HepG2 (cell line): Measurements from ENCODE around the gene RASAL3. TPM values are rescaled to one million over a fixed set of nuclear protein-coding genes. Genes with fewer than 3 reads are reported as not detected.
"Not testable (repeated sequence)": the region's sequence is repeated elsewhere in the genome, so short reads cannot be mapped to it uniquely, and the experiment has no call there.

Source experiments
- BCL6 ChIP-seq: IDR thresholded peaks from 2 replicates; pipeline ENCODE4 v1.6.1; 2016; ENCODE audit warnings: missing genetic modification reagents, missing compliant biosample characterization
- CEBPB ChIP-seq: IDR thresholded peaks from 2 replicates; pipeline ENCODE4 v1.6.1; 2011; ENCODE audit warnings: low read depth, low read length, improper control_type of control experiment, borderline replicate concordance
- FOXO1 ChIP-seq: sonication (generic); formaldehyde crosslinking; IDR thresholded peaks from 2 replicates; pipeline ENCODE4 v1.4.0; 2020; ENCODE audit warnings: missing genetic modification reagents
- GABPB1 ChIP-seq: IDR thresholded peaks from 2 replicates; pipeline ENCODE4 v1.6.1; 2016; ENCODE audit warnings: mild to moderate bottlenecking, missing genetic modification reagents, moderate library complexity, missing compliant biosample characterization
- GATAD2A ChIP-seq: IDR thresholded peaks from 2 replicates; pipeline ENCODE4 v1.6.1; 2016
- HDAC1 ChIP-seq: sonication (generic); formaldehyde crosslinking; IDR thresholded peaks from 2 replicates; pipeline ENCODE4 v1.5.1; 2020; ENCODE audit warnings: mild to moderate bottlenecking, missing genetic modification reagents
- HNF4A ChIP-seq: sonication (generic); formaldehyde crosslinking; IDR thresholded peaks from 2 replicates; pipeline ENCODE4 v1.4.0; 2020; ENCODE audit warnings: missing genetic modification reagents
- HNF4G ChIP-seq, 2 experiments: sonication (generic) in 1 of 2; formaldehyde crosslinking in 1 of 2; IDR thresholded peaks; 2 replicates each; pipeline versions ENCODE4 v1.4.0 to v1.6.1; 2011 to 2020; ENCODE audit warnings: borderline replicate concordance in 2 of 2, low read depth in 2 of 2, mild to moderate bottlenecking in 2 of 2, low read length in 1 of 2, missing genetic modification reagents in 1 of 2, moderate library complexity in 1 of 2
- LCORL ChIP-seq, 2 experiments: fragments of 450-650 bp in 1 of 2; sonication (generic) in 1 of 2; formaldehyde crosslinking in 1 of 2; IDR thresholded peaks; 2 replicates each; pipeline versions ENCODE4 v1.5.0 to v1.6.1; 2017 to 2020; ENCODE audit warnings: antibody characterized with exemption in 1 of 2, missing genetic modification reagents in 1 of 2
- MED1 ChIP-seq: sonication (generic); formaldehyde crosslinking; IDR thresholded peaks from 2 replicates; pipeline ENCODE4 v1.4.0; 2020; ENCODE audit warnings: missing genetic modification reagents
- MIER3 ChIP-seq: IDR thresholded peaks from 2 replicates; pipeline ENCODE4 v1.6.1; 2016; ENCODE audit warnings: missing compliant biosample characterization, borderline replicate concordance
- MNT ChIP-seq: fragments of 450-650 bp; IDR thresholded peaks from 2 replicates; pipeline ENCODE4 v1.6.1; 2016
- NCOA2 ChIP-seq: sonication (generic); formaldehyde crosslinking; IDR thresholded peaks from 2 replicates; pipeline ENCODE4 v1.8.0; 2022; ENCODE audit warnings: inconsistent platforms
- NR2C2 ChIP-seq: sonication (generic); formaldehyde crosslinking; IDR thresholded peaks from 2 replicates; pipeline ENCODE4 v1.4.0; 2020; ENCODE audit warnings: missing genetic modification reagents, mild to moderate bottlenecking, moderate library complexity, borderline replicate concordance
- NR2F6 ChIP-seq, 2 experiments: IDR thresholded peaks; 2 replicates each; pipeline ENCODE4 v1.6.1; 2016; ENCODE audit warnings: antibody characterized with exemption in 1 of 2, mild to moderate bottlenecking in 1 of 2
- RARA ChIP-seq: IDR thresholded peaks from 2 replicates; pipeline ENCODE4 v1.6.1; 2016; ENCODE audit warnings: missing genetic modification reagents, missing compliant biosample characterization
- RXRA ChIP-seq: sonication (generic); formaldehyde crosslinking; IDR thresholded peaks from 2 replicates; pipeline ENCODE4 v1.5.1; 2020; ENCODE audit warnings: missing genetic modification reagents
- SAP130 ChIP-seq: IDR thresholded peaks from 2 replicates; pipeline ENCODE4 v1.6.1; 2016; ENCODE audit warnings: low read depth
- SOX13 ChIP-seq, 3 experiments: fragments of 450-650 bp in 1 of 3; sonication (generic) in 1 of 3; formaldehyde crosslinking in 1 of 3; IDR thresholded peaks in 2 of 3; conservative IDR thresholded peaks in 1 of 3; 2 replicates each; pipeline versions ENCODE4 v1.5.0 to v1.6.1; 2016 to 2020; ENCODE audit warnings: antibody characterized with exemption in 1 of 3, mild to moderate bottlenecking in 1 of 3, missing compliant biosample characterization in 1 of 3, missing genetic modification reagents in 1 of 3, moderate library complexity in 1 of 3
- TBX2 ChIP-seq: sonication (generic); formaldehyde crosslinking; IDR thresholded peaks from 2 replicates; pipeline ENCODE4 v1.5.0; 2020; ENCODE audit warnings: missing genetic modification reagents, mild to moderate bottlenecking, borderline replicate concordance
- TFAP4 ChIP-seq: sonication (generic); IDR thresholded peaks from 2 replicates; pipeline ENCODE4 v1.6.1; 2016; ENCODE audit warnings: low read depth, borderline replicate concordance
- THAP11 ChIP-seq: IDR thresholded peaks from 2 replicates; pipeline ENCODE4 v1.6.1; 2016; ENCODE audit warnings: missing biosample characterization, missing genetic modification reagents
- ZNF362 ChIP-seq: sonication (generic); formaldehyde crosslinking; IDR thresholded peaks from 2 replicates; pipeline ENCODE4 v1.4.0; 2020; ENCODE audit warnings: missing genetic modification reagents, mild to moderate bottlenecking, borderline replicate concordance
- ZNF574 ChIP-seq: sonication (generic); formaldehyde crosslinking; IDR thresholded peaks from 2 replicates; pipeline ENCODE4 v1.4.0; 2020; ENCODE audit warnings: missing genetic modification reagents
- polyA plus RNA-seq, 8 experiments: library from polyadenylated mRNA; depleted of rRNA in 3 of 8; stranded (reverse) in 7 of 8; unstranded in 1 of 8; fragments of >200 nt; fragmentation: Illumina TruSeq in 4 of 8; extraction: Trizol in 4 of 8; gene quantifications; 2 replicates each; pipeline versions ENCODE4 v1.2.1 to v1.2.3, GENCODE V29; 2011 to 2016; ENCODE audit warnings: low read depth in 4 of 8, missing spikeins in 1 of 8, mixed read lengths in 1 of 8; ENCODE audit not compliant: insufficient read depth in 1 of 8
- total RNA-seq, 5 experiments: library from RNA; depleted of rRNA; stranded (reverse); fragments of >200 nt; fragmentation: Illumina TruSeq; extraction: Trizol; gene quantifications; 2 replicates each; pipeline ENCODE4 v1.2.3, GENCODE V29; 2016; ENCODE audit warnings: low read depth in 1 of 5

Gene RASAL3
- total and polyA plus RNA-seq, 2 of the 13 experiments (the other 11 are each of a cell fraction or from before 2014, with no cell fraction given) = not detected

- 0 out of 2 replicates have a peak, but pooled peaks have one; percentile 42 for TF ChIP-seq ZNF574 (CRISPR knock-in tag)
- not testable (repeated sequence) for TF ChIP-seq LCORL (IDR thresholded peaks at IDR 0.05); HNF4G (CRISPR knock-in tag; IDR thresholded peaks at IDR 0.05; ENCODE audit: borderline replicate concordance, low read depth); SOX13 (IDR thresholded peaks at IDR 0.05)
- peak; percentile 61 for TF ChIP-seq LCORL (CRISPR knock-in tag; IDR thresholded peaks at IDR 0.05)
- TF ChIP-seq TFAP4 = peak; percentile 86
- TF ChIP-seq NR2C2 (CRISPR knock-in tag) = peak; percentile 80; the same call in 1 of the 2 replicates
- TF ChIP-seq MNT = peak; percentile 50
- TF ChIP-seq MIER3 (CRISPR knock-in tag) = 0 out of 2 replicates have a peak, but pooled peaks have one; percentile 43
- TF ChIP-seq RARA (CRISPR knock-in tag) = peak; percentile 89
- TF ChIP-seq NR2F6 (IDR thresholded peaks at IDR 0.05) = peak; percentile 96
- peak; percentile 98 for TF ChIP-seq NR2F6 (CRISPR knock-in tag; IDR thresholded peaks at IDR 0.05)
- peak; percentile 71 for TF ChIP-seq MED1 (CRISPR knock-in tag)
- TF ChIP-seq GABPB1 (CRISPR knock-in tag) = peak; percentile 37; the same call in 1 of the 2 replicates
- TF ChIP-seq ZNF362 (CRISPR knock-in tag) = peak; percentile 96
- TF ChIP-seq BCL6 (CRISPR knock-in tag) = peak; percentile 53; the same call in 1 of the 2 replicates
- peak; percentile 69 for TF ChIP-seq NCOA2 (CRISPR knock-in tag)
- TF ChIP-seq HNF4G (IDR thresholded peaks at IDR 0.05; ENCODE audit: borderline replicate concordance, low read depth, low read length) = peak; percentile 27; the same call in 1 of the 2 replicates
- peak; percentile 78 for TF ChIP-seq TBX2 (CRISPR knock-in tag)
- TF ChIP-seq FOXO1 (CRISPR knock-in tag) = peak; percentile 65; the same call in 1 of the 2 replicates
- peak; percentile 46; the same call in 1 of the 2 replicates for TF ChIP-seq RXRA (CRISPR knock-in tag)
- TF ChIP-seq SAP130 (CRISPR knock-in tag) = peak; percentile 93
- peak; percentile 84 for TF ChIP-seq GATAD2A (CRISPR knock-in tag)
- TF ChIP-seq SOX13 (CRISPR knock-in tag; conservative IDR thresholded peaks at IDR 0.05 in 1 of 2, IDR thresholded peaks at IDR 0.05 in 1 of 2) = peak in 1 of 2 experiments; percentile 58; a peak in 2 of 4 replicates
- TF ChIP-seq CEBPB = peak; percentile 68; the same call in 1 of the 2 replicates
- peak; percentile 62 for TF ChIP-seq THAP11 (CRISPR knock-in tag)
- peak; percentile 73; the same call in 1 of the 2 replicates for TF ChIP-seq HDAC1 (CRISPR knock-in tag)
- peak; percentile 71 for TF ChIP-seq HNF4A (CRISPR knock-in tag)
Measured at GRCh38 chr19:15411351-15411750, 53.0 kb downstream of the RASAL3 start (continued).
